ES-I3 (cell line): ENCODE results near the gene PCDHA1.
A peak's percentile ranks its signal among the peaks of the same experiment; 100 is the strongest.
"Not testable (repeated sequence)": the region's sequence is repeated elsewhere in the genome, so short reads cannot be mapped to it uniquely, and the experiment has no call there.

Experiments
- H3K36me3 ChIP-seq: 2 replicates; pipeline ENCODE4 v1.6.1; 2013; ENCODE audit warnings: mild to moderate bottlenecking, low read length, control low read depth, moderate library complexity; ENCODE audit not compliant: insufficient read depth
- H3K4me1 ChIP-seq: 2 replicates; pipeline ENCODE4 v1.6.1; 2013; ENCODE audit warnings: mild to moderate bottlenecking, control low read depth, low read length; ENCODE audit not compliant: insufficient read depth
- H3K9ac ChIP-seq: 2 replicates; pipeline ENCODE4 v1.6.1; 2013; ENCODE audit warnings: low read depth, mild to moderate bottlenecking, low read length, moderate library complexity
- H3K9me3 ChIP-seq: 2 replicates; pipeline ENCODE4 v1.6.1; 2013; ENCODE audit warnings: mild to moderate bottlenecking, low read length, moderate library complexity; ENCODE audit not compliant: control insufficient read depth, insufficient read depth

Gene PCDHA1

GRCh38 chr5:140785905-140786686 is at the start of gene PCDHA1:
Gene PCDHA1 (plus strand): TSS chr5:140786140.
- H3K9me3 ChIP-seq = peaks cover 9% of the 10 kb centered on the region

DNA sequence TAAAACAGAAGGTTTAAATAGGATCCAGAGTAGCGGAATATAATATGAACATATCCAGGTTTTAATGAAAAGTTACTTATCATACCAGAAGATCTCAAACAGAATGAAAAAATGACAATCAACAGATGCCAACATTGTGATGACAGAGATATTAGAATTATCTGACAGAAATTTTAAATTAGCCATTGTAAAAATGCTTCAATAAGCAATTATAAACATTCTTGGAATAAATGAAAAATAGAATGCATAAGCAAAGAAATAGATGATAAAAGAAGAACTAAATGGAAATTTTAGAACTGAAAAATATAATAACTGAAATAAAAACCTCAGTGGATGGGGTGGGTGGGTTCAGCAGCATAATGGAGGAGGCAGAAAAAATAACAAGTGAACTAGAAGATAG is 48.5 kb upstream of the PCDHA1 start:
- Histone ChIP-seq H3K36me3 (no peaks in the 10 kb centered on the region), H3K9ac (no peak overlapping the region), H3K9me3 (no peaks in the 10 kb centered on the region), H3K4me1 (no peaks in the 10 kb centered on the region)

More at GRCh38 chr5:140785905-140786686, at the start of gene PCDHA1:
- Histone ChIP-seq H3K9ac (no peak within 1 kb of the TSS), H3K4me1 (no peaks in the 10 kb centered on the region), H3K36me3 (no peaks in the 10 kb centered on the region)

DNA sequence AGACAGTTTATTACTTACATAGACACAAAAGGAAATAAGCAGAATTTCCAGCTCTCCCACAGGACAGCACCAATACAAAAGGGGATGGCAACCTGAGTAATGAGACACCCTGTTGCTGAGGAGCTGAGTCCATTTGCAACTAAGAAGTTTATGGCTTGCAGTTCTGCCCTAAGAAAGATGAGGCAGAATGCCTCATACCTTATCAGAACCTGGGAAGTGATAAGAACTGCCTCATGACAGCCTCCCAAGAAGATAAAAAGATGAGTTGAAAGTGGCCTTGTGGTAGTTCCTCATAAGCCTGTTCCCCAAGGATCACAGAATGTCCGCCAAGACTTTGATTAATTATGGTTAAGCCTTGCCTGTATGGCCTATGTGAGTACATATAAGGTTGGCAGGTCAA is 44.0 kb upstream of the PCDHA1 start:
- Histone ChIP-seq H3K36me3 (no peaks in the 10 kb centered on the region), H3K9me3 (no peaks in the 10 kb centered on the region; the same call in 1 of the 2 replicates), H3K9ac (no peak overlapping the region), H3K4me1 (no peaks in the 10 kb centered on the region)

GRCh38 chr5:140753561-140753960 is 32.4 kb upstream of the PCDHA1 start:
- no peak overlapping the region for H3K9ac ChIP-seq
- no peaks in the 10 kb centered on the region for H3K36me3 ChIP-seq
- no peaks in the 10 kb centered on the region for H3K4me1 ChIP-seq
- no peaks in the 10 kb centered on the region for H3K9me3 ChIP-seq

GRCh38 chr5:140764177-140764973 is 21.6 kb upstream of the PCDHA1 start:
- H3K9ac ChIP-seq = no peak overlapping the region
- H3K4me1 ChIP-seq = no peaks in the 10 kb centered on the region
- no peaks in the 10 kb centered on the region for H3K36me3 ChIP-seq
- H3K9me3 ChIP-seq = peaks cover 15% of the 10 kb centered on the region; the same call in 1 of the 2 replicates

DNA sequence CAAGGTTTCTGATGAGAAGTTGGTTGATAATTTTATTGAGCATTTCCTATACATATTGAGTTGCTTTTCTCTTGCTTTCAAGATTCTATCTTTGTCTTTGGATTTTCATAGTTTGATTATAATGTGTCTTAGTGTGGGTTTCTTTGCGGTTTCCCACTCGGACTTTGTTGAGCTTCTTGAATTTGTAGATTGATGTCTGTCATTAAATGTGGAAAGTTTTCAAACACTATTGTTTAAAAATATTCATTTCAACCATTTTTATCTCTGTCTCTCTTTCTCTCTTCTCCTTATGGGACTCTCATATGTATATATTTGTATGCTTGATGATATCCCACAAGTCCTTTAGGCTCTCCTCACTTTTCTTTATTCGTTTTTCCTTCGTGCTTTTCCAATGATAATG is 18.5 kb upstream of the PCDHA1 start:
- no peaks in the 10 kb centered on the region for H3K36me3 ChIP-seq
- no peaks in the 10 kb centered on the region for H3K4me1 ChIP-seq
- no peak overlapping the region for H3K9ac ChIP-seq
- H3K9me3 ChIP-seq = peaks cover 15% of the 10 kb centered on the region

GRCh38 chr5:140780512-140780911 is 5.4 kb upstream of the PCDHA1 start:
- Histone ChIP-seq H3K9me3 (peaks cover 8% of the 10 kb centered on the region; the same call in 1 of the 2 replicates), H3K36me3 (no peaks in the 10 kb centered on the region), H3K9ac (no peak overlapping the region), H3K4me1 (no peaks in the 10 kb centered on the region)

DNA sequence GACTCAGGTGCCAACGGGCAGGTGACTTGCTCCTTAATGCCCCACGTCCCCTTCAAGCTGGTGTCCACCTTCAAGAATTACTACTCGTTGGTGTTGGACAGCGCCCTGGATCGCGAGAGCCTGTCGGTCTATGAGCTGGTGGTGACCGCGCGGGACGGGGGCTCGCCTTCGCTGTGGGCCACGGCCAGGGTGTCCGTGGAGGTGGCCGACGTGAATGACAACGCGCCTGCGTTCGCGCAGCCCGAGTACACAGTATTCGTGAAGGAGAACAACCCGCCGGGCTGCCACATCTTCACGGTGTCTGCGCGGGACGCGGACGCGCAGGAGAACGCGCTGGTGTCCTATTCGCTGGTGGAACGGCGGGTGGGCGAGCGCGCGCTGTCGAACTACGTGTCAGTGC is 1.5 kb downstream of the PCDHA1 start:
- H3K9me3 ChIP-seq, H3K36me3 ChIP-seq, H3K9ac ChIP-seq, H3K4me1 ChIP-seq: not testable (repeated sequence)

- not testable (repeated sequence) for H3K4me1 ChIP-seq, H3K9ac ChIP-seq, H3K36me3 ChIP-seq, H3K9me3 ChIP-seq
These were observed 2.0 kb downstream of the PCDHA1 start for GRCh38 chr5:140787849-140788504.

DNA sequence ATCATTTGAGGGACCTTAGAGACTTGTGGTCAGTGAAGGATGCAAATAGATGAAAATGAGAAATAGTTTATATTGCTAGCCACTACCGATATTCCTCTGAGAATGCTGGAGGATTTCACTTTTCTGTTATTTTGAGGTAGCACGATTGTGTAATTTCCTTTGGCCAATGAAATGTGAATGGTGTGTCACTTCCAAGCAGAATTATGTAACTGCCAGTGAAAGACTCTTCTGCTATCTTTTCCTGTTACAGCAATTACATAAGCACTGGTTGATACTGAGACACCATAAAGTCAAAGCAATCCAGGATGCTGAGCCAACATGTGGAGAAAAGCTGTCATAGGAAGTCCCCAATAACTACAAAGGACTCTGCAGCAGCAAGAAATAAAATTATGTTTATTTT is 5.1 kb downstream of the PCDHA1 start:
- peaks cover 4% of the 10 kb centered on the region; the same call in 1 of the 2 replicates for H3K9me3 ChIP-seq
- no peak overlapping the region for H3K9ac ChIP-seq
- H3K4me1 ChIP-seq = no peaks in the 10 kb centered on the region
- H3K36me3 ChIP-seq = no peaks in the 10 kb centered on the region

DNA sequence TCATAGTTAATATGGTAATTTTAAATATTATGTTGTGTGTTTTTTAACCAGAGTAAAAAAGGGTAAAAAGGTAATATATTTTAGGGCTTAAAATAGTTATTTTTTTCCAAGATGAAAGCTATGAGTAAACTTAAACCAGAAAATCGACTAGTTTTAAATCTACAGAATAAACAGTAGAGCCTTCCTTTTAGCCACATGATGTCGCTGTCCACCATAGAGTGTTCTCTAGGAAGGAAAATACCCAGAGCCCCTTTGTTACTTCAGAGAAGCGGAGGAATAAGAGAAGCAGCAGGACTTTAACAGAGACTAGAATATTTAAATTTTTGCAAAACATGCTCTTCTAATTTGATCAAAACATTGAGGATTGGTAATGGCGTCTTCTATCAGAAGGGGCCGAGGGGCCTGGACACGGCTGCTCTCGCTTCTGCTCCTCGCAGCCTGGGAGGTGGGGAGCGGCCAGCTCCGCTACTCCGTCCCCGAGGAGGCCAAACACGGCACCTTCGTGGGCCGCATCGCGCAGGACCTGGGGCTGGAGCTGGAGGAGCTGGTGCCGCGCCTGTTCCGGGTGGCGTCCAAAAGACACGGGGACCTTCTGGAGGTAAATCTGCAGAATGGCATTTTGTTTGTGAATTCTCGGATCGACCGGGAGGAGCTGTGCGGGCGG is 8.8 kb downstream of the PCDHA1 start, which contains the start of gene PCDHA2:
PCDHA2 (plus strand) TSS at position 258 of the 664 bp plus-strand sequence.
- no peaks in the 10 kb centered on the region for H3K9me3 ChIP-seq
- H3K9ac ChIP-seq = peak within 1 kb of the TSS; percentile 57; the same call in 1 of the 2 replicates
- H3K4me1 ChIP-seq = no peaks in the 10 kb centered on the region
- no peaks in the 10 kb centered on the region for H3K36me3 ChIP-seq

DNA sequence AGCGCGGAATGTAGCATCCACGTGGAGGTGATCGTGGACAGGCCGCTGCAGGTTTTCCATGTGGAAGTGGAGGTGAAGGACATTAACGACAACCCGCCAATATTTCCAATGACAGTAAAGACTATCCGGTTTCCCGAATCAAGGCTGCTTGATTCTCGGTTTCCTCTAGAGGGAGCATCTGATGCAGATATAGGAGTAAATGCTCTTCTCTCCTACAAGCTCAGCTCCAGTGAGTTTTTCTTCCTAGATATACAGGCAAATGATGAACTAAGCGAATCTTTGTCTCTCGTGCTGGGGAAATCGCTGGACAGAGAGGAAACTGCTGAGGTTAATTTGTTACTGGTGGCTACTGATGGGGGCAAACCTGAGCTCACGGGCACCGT is 9.3 kb downstream of the PCDHA1 start:
- no peaks in the 10 kb centered on the region for H3K4me1 ChIP-seq
- H3K9me3 ChIP-seq = no peaks in the 10 kb centered on the region
- H3K36me3 ChIP-seq = no peaks in the 10 kb centered on the region
- peak overlapping the region; percentile 57; the same call in 1 of the 2 replicates for H3K9ac ChIP-seq

GRCh38 chr5:140796072-140796717 is 10.3 kb downstream of the PCDHA1 start:
- H3K9me3 ChIP-seq, H3K36me3 ChIP-seq, H3K9ac ChIP-seq, H3K4me1 ChIP-seq: not testable (repeated sequence)

DNA sequence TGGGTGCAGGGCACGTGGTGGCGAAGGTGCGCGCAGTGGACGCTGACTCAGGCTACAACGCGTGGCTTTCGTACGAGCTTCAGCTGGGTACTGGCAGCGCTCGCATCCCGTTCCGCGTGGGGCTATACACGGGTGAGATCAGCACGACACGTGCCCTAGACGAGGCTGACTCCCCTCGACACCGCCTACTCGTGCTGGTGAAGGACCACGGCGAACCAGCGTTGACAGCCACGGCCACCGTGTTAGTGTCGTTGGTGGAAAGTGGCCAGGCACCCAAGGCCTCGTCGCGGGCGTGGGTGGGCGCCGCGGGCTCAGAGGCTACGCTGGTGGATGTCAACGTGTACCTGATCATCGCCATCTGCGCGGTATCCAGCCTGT is 10.8 kb downstream of the PCDHA1 start:
- H3K9me3 ChIP-seq = peaks cover under 1% of the 10 kb centered on the region; the same call in 1 of the 2 replicates
- H3K36me3 ChIP-seq = no peaks in the 10 kb centered on the region
- no peak overlapping the region for H3K9ac ChIP-seq
- H3K4me1 ChIP-seq = no peaks in the 10 kb centered on the region
